ENCODE data around the gene PPOX.

DNA sequence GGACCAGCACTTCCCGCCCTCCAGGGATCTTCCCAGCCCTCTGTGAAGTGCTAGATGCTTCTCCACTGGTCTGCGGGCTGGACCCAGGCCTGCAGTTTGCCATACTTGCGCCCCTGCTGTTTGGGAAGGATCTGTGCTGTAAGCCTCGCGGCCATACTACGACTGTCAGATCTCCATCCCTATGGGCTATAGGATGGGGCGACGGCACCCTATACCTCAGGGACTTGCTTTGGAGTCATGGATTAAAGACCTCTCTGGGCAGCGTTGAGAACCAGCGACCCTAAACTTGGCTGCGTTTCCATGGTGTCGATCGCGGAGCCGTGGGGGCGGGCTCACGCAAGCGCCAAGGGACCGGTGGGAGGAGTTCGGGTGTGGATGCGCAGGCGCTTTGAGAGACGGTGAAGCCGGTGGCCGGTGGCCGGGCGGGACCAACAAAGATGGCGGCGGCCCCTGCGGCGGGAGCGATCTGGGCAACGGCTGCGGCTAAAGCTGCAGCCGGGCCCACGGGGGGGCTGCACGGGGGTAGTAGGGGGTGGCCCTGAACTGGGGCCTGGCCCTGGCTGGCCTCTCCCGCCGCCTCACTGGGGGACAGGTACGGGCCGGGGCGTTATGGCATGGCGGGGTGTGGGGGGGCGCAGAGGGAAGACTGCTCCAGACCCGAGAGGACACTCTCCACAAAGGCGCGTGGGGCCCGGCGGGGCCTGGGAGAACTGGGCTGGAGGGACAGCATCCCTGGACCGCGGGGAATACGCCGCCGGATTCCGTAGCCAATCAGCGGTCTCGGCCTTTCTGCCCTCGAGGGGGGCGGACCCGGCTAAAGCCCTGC is 6.9 kb upstream of the PPOX start, which contains the start of gene USP21:
- TF ChIP-seq, protein P1, sequence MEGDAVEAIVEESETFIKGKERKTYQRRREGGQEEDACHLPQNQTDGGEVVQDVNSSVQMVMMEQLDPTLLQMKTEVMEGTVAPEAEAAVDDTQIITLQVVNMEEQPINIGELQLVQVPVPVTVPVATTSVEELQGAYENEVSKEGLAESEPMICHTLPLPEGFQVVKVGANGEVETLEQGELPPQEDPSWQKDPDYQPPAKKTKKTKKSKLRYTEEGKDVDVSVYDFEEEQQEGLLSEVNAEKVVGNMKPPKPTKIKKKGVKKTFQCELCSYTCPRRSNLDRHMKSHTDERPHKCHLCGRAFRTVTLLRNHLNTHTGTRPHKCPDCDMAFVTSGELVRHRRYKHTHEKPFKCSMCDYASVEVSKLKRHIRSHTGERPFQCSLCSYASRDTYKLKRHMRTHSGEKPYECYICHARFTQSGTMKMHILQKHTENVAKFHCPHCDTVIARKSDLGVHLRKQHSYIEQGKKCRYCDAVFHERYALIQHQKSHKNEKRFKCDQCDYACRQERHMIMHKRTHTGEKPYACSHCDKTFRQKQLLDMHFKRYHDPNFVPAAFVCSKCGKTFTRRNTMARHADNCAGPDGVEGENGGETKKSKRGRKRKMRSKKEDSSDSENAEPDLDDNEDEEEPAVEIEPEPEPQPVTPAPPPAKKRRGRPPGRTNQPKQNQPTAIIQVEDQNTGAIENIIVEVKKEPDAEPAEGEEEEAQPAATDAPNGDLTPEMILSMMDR (IDR thresholded peaks at IDR 0.05): peak; percentile 35 to 46
- TF ChIP-seq POLR2A (IDR thresholded peaks at IDR 0.05) (peak in 1 of 2 donors; percentile 29), POLR2AphosphoS5 (IDR thresholded peaks at IDR 0.05) (peak in 2 of 3 donors; percentile 66 to 70), EP300 (IDR thresholded peaks at IDR 0.05) (no peak)
